Stimulated activated CD8-positive, alpha-beta memory T cell treated with anti-CD3 and anti-CD28 coated beads, Interleukin-12 subunit alpha, Interleukin-12 subunit beta, amount 100 ng/mL, for 1 hour (primary cell): Measurements from ENCODE around the gene HES6.

Experiments
- DNase-seq: peaks from one replicate; pipeline ENCODE4 v3.0.0-alpha.2; 2020; ENCODE audit warnings: low read depth

The HES6 gene, protein sequence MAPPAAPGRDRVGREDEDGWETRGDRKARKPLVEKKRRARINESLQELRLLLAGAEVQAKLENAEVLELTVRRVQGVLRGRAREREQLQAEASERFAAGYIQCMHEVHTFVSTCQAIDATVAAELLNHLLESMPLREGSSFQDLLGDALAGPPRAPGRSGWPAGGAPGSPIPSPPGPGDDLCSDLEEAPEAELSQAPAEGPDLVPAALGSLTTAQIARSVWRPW

GRCh38 chr2:238239863-238240756, at the start of gene HES6:
Gene HES6 (minus strand): TSS chr2:238240038. CDS start chr2:238239905, 133 bp downstream.
- DNase-seq, result peak; percentile 50

GRCh38 chr2:238289574-238289973, 49.7 kb upstream of the HES6 start:
- no peak for DNase-seq

DNA sequence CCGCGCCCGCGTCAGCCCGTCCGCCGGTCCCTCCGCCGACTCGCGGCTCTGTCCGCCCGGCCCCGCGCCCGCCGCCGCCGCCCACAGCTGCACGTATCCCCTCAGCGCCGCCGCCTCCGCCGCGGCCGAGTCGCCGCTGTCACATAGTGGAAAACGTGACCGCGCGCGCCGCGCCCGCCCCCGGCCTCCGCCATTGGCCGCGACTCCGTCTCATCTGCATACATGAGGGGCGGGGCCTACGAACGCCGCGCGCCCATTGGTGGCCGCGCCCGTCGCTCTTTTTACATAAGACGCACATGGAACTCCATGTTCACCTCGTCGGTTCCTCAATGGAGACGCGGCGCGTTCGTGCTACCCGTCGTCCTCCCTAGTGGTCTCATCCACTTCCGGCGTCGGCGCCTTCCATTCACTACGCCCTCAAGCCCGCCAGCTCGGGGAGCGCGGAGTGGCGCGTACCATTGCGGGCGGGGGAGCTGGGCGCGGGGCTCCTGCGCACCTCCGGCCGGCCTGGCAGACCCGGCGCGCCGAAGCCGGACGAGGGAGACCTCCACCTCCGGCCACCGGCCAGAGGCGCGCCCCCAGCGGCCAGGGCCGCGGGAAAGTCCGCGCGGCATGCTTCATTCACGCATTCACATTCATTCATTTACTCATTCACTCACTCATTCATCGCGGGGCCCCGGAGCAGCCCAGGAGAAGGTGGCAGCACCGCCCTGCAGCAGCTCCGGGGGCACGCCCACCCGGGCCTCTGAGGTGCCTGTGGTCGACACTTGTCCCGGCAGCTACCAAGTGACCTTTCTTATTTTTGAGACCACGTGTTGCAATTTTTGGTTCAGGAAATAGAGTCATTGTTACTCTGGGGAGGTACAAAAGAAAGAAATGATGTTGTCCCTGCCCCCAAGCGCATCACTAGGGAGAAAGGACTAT, 49.1 kb upstream of the HES6 start:
- DNase-seq, result peak; percentile 93

DNA sequence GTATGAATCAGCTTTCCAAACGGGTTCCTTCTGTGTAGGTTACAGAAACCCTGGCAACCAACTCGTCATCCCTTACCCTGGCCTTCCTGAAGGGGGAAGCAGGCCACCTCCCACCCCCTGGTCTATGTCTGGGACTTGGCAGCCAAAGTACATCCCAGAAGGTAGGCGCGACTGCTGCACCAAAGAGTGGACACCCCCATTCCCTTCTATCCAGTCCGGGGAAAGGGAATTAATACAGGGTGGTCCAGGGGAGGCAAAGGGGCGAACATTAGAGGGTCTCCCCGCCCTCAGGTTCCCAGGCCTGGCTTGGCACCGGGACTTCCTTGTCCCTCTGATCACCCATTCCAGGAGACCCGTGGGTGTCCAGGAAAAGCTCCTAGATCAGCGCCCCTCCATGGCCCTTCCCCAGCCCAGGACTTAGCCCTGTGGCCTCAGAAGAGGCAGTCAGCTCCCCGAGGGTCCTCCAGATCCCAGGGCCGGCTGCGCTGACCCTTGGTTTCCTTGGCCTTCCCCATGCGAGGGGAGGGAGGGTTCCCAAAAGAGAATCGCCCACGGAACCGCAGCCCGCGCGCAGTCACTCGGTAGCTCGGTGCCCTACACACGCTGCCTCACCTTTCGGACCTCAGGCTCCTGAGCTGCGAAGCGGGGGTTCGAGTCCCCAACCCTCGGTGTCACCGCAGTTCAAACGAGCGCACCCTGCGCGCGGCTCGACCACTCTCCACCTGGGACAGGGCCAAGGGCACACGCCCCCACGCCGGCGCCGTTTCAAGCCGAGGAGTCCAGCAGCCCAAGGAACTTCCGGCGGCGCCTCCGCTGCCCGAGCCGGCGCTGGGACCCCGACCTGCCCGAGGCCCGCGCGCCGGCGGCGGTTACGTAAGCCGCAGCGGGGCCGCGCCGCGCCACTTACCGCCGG, 48.2 kb upstream of the HES6 start, which contains the start of gene PER2:
TSS of gene PER2 (minus strand) at position 874 of the 913 bp plus-strand sequence. CDS start 10,674 bp downstream, outside the sequence.
- no peak for DNase-seq

DNA sequence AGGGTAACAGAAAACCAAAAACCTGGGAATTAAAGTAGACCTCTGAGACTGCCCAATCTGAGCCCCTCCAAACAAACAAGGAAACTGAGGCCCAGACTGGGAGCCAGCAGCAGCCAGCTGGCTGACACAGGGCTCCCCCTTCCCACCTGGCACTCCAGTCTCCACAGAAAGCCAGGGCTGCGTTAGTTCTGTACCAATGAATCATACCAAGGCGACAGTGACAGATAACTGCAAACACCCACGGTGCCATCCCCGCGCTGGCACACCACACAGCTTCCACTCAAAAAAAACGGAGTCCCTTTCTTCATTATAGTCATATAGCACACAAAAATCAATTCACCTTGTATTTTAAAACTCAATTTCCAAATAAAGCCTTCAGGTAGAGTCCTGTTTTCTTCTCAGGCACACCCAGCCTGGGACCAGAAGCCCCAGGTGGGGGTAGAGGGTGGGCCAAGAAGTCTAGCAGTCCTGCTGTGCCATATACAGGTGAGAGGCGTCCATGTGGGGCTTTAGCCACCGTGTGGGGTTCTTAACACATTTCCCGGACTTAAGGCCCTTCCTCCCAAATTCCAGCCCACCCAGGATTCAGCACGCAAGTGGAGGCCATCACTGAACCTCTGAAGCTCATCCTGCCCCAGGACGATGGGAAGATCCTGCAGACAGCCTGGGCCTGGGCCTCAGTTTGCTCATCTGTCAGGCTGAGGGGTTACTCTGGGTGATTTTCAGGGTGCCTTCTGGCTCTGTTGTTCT, 47.3 kb upstream of the HES6 start:
- no peak for DNase-seq

DNA sequence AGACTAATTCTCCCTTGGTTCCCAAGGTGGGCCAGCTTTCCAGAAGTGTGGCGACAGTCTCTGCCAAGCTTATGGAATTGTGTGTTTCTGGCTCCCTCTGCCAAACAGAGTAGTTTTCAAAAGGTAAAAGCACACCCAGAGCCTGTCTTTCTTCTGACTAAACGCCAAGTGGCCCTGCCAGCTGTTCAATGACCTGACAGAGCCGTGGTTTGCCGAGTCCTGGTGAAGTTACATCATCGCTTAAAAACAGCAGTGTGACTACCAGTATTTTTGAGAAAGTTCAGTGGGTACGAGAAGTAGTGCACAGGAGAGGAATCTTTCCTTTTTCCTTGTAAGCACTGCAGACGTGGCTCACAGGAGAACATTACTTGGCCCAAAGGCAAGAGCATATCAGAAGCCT, 46.7 kb upstream of the HES6 start:
- no peak for DNase-seq

DNA sequence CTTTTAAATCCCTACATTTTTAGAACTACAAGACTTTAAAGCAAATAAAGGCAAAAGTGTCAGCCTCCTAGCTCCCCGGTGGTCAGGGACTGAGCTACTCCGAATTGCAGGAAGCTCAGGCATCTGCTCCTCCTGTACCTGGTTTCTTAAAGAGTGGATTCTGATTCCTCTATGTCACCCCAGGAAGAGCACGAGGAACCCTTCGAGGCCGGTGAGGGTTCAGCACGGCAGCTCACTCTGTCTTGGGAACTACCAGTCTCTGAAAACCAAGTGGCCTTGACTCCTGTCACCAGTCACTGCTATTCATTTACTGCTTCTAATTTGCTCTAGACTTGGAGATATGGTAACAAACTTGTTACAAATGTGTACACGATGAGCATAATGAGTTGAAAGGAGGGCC, 46.3 kb upstream of the HES6 start:
- DNase-seq, result no peak

DNA sequence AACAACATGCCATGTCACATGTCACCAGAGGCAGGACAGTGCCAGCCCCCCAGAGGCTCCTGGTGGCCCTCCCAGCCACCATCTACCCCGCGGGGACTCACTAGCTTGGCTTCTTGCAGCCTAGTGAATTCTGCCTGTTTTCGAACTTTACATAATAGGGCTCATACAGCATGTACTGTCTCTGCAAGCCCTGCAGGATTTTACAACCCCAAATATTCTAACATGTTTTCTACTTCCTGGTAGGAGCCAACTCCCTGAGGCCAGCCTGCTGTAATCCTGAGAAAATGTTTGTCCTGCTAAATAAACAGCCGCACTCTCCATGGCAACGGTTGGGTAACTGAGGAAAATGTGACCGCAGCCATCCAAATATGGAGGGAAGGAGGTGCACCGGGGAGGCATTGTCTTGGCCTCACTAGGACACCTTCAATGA, 45.8 kb upstream of the HES6 start:
- no peak for DNase-seq

DNA sequence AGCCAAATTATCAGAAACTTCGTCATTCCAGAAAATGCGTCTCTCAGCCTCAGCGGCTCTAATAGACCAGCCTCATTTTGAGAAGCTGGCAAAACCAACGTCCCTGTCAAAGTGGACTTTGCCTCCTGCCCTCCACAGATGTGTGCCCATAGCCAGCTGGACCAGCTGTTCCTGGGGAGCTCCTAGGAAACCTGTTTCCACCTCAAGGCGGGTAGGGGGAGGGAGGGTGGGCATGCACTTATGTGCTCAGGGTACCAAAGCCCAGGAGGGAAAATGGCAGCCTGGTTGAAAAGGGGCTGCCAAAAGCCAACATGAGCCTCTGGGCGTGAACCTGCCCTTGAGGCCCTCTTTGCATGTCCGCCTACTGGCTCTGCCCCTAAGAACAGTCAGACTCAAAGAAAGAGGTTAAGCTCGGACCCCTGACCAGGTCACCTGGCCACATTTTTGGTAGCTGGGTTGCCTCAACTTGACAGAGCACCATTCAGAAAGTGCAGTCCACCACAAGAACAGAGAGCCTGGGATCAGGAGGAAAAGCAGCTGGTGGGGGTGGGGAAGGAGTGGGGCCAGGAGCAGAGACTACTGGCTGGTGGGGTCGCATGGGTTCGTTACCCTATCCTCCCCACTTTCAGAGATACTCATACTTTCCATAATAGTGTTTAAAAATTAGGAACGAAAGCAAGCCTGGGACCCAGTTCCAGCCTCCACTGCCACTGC, 45.1 kb upstream of the HES6 start:
- no peak for DNase-seq

GRCh38 chr2:238282861-238283738, 43.3 kb upstream of the HES6 start:
- no peak for DNase-seq

GRCh38 chr2:238281826-238282480, 42.1 kb upstream of the HES6 start:
- no peak for DNase-seq

DNA sequence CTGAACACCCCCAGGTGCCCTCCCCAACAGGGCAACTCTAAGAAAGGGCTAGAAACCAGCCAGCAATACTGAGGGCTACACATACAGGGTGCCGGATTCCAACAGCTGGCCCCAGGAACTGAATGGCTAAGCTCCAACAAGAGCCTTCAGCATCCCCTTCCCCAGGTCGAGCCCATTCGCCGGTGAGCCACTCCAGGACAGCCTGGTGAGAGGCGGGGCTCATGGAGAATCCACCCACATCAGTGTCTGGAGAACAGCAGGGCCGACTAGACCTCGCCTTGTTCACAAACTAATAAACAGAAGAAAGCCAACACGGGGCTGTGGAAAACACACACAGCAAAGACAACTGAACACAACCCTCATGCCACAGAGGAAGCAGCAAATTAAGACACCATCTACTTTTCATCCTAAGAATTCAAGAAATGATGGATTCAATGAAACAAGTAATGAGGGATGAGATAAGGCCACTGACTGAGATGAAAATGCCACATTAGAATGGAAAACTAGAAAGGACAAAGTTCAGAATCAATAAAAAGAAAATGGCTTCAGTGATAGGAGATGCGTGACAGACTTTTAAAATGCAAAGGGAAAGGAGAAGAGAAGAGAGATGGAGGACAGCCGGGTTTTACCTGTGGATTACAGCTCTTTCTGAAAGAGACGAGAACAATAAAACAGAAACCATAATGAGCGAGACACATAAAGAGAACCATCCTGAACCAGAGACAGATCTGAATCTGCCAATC, 40.4 kb upstream of the HES6 start:
- DNase-seq, result no peak

DNA sequence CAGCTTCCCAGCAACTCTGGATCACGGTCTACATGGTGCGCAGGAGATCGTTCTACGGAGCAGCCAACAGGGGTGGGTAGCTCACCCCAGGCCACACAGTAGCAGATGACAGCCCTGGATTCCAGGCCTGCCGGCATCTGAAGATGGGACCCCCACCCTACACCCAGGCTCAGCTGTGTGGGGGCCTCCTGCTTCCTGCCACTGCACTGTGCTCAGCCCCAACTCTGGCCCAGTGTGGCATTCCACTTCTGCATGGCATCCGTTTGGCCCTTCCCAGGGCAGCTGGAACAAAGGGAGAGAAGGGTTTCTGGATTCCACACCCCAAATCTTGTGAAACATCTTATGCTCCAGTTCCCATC, 39.5 kb upstream of the HES6 start:
- DNase-seq, result no peak

DNA sequence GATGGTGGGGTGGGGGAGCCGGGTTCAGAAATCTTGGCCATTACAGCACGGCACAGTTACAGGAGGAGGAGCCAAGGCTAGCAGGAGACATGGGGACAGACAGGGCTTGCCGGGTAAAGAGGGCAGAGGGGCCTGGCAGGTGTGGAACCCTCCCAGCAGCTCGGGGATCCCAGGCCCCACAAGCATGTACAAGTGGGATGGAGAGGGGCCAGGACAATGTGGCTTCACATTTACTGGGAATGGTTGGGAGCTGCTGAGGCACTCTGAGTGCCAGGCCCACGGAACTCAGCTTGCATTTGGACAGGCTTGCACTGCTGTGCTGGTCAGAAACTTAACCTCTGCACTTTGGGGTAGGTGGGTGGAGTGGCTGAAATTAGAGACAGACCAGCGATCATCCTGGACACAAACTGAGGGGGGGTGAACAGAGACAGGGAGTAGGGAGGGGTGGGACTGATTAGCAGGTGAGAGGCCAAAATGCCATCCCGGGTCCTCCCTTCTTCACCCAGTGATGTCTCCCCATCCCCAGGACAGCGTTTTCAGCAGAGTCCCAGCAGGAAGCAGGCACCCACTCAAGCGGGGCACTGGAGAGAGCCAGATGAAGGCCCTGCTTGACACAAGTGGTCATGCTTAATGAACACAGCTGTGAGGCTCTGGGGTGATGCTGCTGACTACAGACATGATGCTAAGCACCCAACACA, 38.9 kb upstream of the HES6 start:
- no peak for DNase-seq

DNA sequence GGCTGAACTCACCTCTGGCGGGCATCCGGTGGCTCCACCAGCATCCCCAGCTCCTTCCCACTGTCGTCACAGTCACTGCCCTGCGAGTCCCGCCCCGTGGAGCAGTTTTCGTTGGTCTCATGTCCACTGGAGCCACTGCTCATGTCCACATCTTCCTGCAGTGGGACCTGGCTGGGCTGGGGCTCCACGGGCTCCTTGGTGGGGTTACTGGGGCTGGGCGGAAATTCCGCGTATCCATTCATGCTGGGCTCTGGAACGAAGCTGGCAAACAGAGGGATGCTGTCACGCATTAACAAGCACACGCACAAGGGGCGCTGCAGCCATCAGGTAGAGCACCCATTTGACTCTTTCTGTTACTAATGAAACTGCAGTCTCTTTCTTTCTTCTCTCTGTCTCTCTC, 37.9 kb upstream of the HES6 start:
- no peak for DNase-seq

GRCh38 chr2:238274152-238274865, 34.5 kb upstream of the HES6 start:
- no peak for DNase-seq
